Vagina (tissue), 2 donors: Measurements from ENCODE around the gene CLMP.

Experiments
- POLR2A ChIP-seq, 2 donors: fragments of 450-650 bp; IDR thresholded peaks; one replicate each; pipeline ENCODE4 v1.6.1; 2017; ENCODE audit warnings: antibody characterized with exemption in 2 of 2, mild to moderate bottlenecking in 2 of 2, moderate library complexity in 2 of 2
- TF ChIP-seq, protein P1 (sequence below), 3 experiments: fragments of 450-650 bp in 2 of 3; fragments of 200-600 bp in 1 of 3; sonication (generic) in 1 of 3; IDR thresholded peaks; one replicate each; pipeline ENCODE4 v1.5.1; 2017 to 2019; ENCODE audit warnings: antibody characterized with exemption in 3 of 3, mild to moderate bottlenecking in 2 of 3, moderate library complexity in 2 of 3

GRCh38 chr11:123083623-123084029 lies 111.4 kb downstream of the CLMP start:
- TF ChIP-seq POLR2A (IDR thresholded peaks at IDR 0.05): no peak
- TF ChIP-seq, protein P1, sequence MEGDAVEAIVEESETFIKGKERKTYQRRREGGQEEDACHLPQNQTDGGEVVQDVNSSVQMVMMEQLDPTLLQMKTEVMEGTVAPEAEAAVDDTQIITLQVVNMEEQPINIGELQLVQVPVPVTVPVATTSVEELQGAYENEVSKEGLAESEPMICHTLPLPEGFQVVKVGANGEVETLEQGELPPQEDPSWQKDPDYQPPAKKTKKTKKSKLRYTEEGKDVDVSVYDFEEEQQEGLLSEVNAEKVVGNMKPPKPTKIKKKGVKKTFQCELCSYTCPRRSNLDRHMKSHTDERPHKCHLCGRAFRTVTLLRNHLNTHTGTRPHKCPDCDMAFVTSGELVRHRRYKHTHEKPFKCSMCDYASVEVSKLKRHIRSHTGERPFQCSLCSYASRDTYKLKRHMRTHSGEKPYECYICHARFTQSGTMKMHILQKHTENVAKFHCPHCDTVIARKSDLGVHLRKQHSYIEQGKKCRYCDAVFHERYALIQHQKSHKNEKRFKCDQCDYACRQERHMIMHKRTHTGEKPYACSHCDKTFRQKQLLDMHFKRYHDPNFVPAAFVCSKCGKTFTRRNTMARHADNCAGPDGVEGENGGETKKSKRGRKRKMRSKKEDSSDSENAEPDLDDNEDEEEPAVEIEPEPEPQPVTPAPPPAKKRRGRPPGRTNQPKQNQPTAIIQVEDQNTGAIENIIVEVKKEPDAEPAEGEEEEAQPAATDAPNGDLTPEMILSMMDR (IDR thresholded peaks at IDR 0.05): no peak
